DND-41 (cell line): ENCODE data around the gene NAB2.
A peak's percentile ranks its signal among the peaks of the same experiment; 100 is the strongest.

Experiments used
- ATAC-seq: fragments of 200-7000 bp; cut with Tn5 transposase; 3 replicates; pipeline ENCODE4 v1.9.1; 2021; ENCODE audit warnings: low read depth; ENCODE audit not compliant: insufficient read depth
- DNase-seq: peaks from one replicate; pipeline ENCODE4 v3.0.0-alpha.2; 2020
- H2AFZ ChIP-seq: 2 replicates; pipeline ENCODE4 v1.6.0; 2012; ENCODE audit warnings: low read depth, low read length
- H3K27ac ChIP-seq: 2 replicates; pipeline ENCODE4 v1.5.1; 2012; ENCODE audit warnings: low read length, inconsistent platforms
- H3K27me3 ChIP-seq: fragments of 200-600 bp; sonication (generic); 2 replicates; pipeline ENCODE4 v1.6.0; 2012; ENCODE audit warnings: low read length, mild to moderate bottlenecking, inconsistent platforms; ENCODE audit not compliant: insufficient read depth, poor library complexity
- H3K36me3 ChIP-seq: 2 replicates; pipeline ENCODE4 v1.5.1; 2012; ENCODE audit warnings: low read length, inconsistent platforms; ENCODE audit not compliant: insufficient read depth
- H3K4me1 ChIP-seq: 2 replicates; pipeline ENCODE4 v1.5.1; 2012; ENCODE audit warnings: mild to moderate bottlenecking, low read length; ENCODE audit not compliant: insufficient read depth
- H3K4me2 ChIP-seq: 2 replicates; pipeline ENCODE4 v1.6.0; 2012; ENCODE audit warnings: mild to moderate bottlenecking, moderate library complexity, low read length, inconsistent platforms; ENCODE audit not compliant: insufficient read depth
- H3K4me3 ChIP-seq, 2 experiments: fragments of 200-600 bp in 1 of 2; shearing (Covaris generic) in 1 of 2; 2 replicates each; pipeline ENCODE4 v1.5.1; 2012 to 2016; ENCODE audit warnings: inconsistent platforms in 2 of 2, low read length in 2 of 2, mild to moderate bottlenecking in 2 of 2, low read depth in 1 of 2, moderate library complexity in 1 of 2
- H3K79me2 ChIP-seq: 2 replicates; pipeline ENCODE4 v1.6.0; 2012; ENCODE audit warnings: low read length, inconsistent platforms; ENCODE audit not compliant: insufficient read depth
- H3K9ac ChIP-seq: 2 replicates; pipeline ENCODE4 v1.6.0; 2012; ENCODE audit warnings: low read depth, mild to moderate bottlenecking, inconsistent platforms, low read length, moderate library complexity
- H3K9me3 ChIP-seq: 2 replicates; pipeline ENCODE4 v1.5.1; 2012; ENCODE audit warnings: low read length, moderate library complexity, mild to moderate bottlenecking, inconsistent platforms; ENCODE audit not compliant: insufficient read depth, severe bottlenecking
- H4K20me1 ChIP-seq: 2 replicates; pipeline ENCODE4 v1.6.0; 2012; ENCODE audit warnings: low read length; ENCODE audit not compliant: insufficient read depth
- EZH2 ChIP-seq: IDR thresholded peaks from 3 replicates; pipeline ENCODE4 v1.6.1; 2012; ENCODE audit warnings: borderline replicate concordance, low read depth, mild to moderate bottlenecking, moderate library complexity, low read length, inconsistent platforms; ENCODE audit not compliant: severe bottlenecking
- TF ChIP-seq, protein P1 (sequence below): IDR thresholded peaks from 2 replicates; pipeline ENCODE4 v1.5.1; 2012; ENCODE audit warnings: borderline replicate concordance, low read length, moderate library complexity, mild to moderate bottlenecking; ENCODE audit not compliant: poor library complexity, severe bottlenecking; ENCODE audit errors: extremely low read depth

The NAB2 gene

DNA sequence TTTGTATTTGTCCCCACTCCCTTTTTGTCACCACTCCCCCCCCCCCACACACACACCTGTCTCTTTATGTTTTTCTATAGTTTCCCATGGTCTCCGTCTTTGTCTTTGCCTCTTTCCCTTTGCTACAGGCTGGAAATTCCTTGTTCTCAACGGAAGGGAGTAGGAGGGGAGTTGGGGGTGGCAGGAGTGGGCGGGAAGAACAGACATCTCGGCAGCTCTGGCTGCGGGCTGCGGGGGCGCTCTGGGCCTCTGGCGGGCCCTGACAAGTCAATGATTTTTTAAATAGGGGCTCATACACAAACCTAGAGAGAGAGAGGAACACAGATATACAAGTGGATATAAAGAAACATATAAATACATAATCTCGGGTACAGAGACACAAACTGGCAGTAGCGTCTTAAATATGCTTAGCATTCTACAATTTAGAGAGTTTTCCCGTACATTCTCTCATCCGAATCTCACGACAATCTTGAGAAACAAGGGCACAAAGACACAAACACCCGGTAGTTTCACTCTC lies 2.4 kb upstream of the NAB2 start:
- H3K4me2 ChIP-seq, result peak overlapping the region; percentile 99
- H4K20me1 ChIP-seq, result no peaks in the 10 kb centered on the region; the same call in 1 of the 2 replicates
- H2AFZ ChIP-seq, result peak overlapping the region; percentile 68
- H3K79me2 ChIP-seq, result peaks cover 11% of the 10 kb centered on the region
- TF ChIP-seq EZH2, result no peak
- TF ChIP-seq, protein P1, sequence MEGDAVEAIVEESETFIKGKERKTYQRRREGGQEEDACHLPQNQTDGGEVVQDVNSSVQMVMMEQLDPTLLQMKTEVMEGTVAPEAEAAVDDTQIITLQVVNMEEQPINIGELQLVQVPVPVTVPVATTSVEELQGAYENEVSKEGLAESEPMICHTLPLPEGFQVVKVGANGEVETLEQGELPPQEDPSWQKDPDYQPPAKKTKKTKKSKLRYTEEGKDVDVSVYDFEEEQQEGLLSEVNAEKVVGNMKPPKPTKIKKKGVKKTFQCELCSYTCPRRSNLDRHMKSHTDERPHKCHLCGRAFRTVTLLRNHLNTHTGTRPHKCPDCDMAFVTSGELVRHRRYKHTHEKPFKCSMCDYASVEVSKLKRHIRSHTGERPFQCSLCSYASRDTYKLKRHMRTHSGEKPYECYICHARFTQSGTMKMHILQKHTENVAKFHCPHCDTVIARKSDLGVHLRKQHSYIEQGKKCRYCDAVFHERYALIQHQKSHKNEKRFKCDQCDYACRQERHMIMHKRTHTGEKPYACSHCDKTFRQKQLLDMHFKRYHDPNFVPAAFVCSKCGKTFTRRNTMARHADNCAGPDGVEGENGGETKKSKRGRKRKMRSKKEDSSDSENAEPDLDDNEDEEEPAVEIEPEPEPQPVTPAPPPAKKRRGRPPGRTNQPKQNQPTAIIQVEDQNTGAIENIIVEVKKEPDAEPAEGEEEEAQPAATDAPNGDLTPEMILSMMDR, result peak; percentile 66
- H3K9me3 ChIP-seq, result no peaks in the 10 kb centered on the region
- peaks cover 35% of the 10 kb centered on the region for H3K4me1 ChIP-seq
- peaks cover 7% of the 10 kb centered on the region; the same call in 1 of the 2 replicates for H3K36me3 ChIP-seq
- peak overlapping the region; percentile 97 for H3K27ac ChIP-seq
- no peaks in the 10 kb centered on the region for H3K27me3 ChIP-seq
- peak overlapping the region; percentile 95 for H3K9ac ChIP-seq
- DNase-seq (peak; percentile 71), ATAC-seq (peak; percentile 10; the same call in 1 of the 3 replicates)
- peak overlapping the region; percentile 65 to 76 for H3K4me3 ChIP-seq

DNA sequence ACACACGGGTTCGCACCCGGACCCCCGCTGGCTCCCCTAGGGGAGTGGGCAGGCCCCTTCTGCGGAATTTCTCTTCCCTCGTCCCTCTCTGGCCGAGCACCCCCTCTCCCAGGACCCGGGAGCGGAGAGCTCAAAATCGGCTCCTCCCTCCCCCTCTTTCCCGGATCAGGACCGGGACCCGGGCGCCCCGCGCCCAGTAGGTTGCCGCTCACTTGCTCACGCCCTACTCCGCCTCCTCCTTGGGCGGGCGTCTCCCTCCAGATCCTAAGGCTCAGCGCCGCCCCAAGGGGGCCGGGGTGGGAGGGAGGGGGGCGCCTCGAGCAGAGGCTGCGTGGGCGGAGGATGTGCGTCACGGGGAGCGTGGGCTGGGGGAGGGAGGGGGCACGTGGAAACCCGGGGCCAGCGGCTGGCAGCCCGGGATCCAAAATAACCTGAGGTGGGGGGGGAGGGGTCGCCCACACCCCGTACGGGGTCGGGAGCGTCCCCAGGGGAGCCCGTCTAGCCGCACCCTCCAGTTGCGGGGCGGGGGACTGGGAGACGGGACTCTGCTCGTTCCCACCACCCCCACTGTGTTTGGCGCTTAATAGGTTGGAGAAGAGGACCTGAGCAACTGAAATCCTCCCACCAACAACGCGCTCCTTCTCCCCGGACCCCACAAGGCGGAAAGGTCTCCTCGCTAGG lies 1.8 kb upstream of the NAB2 start:
- no peaks in the 10 kb centered on the region for H3K9me3 ChIP-seq
- DNase-seq (peak; percentile 93), ATAC-seq (peak; percentile 63)
- peak overlapping the region; percentile 100 for H3K27ac ChIP-seq
- peaks cover 11% of the 10 kb centered on the region for H3K79me2 ChIP-seq
- H3K4me2 ChIP-seq, result peak overlapping the region; percentile 99
- peak overlapping the region; percentile 95 for H3K9ac ChIP-seq
- no peaks in the 10 kb centered on the region for H3K27me3 ChIP-seq
- TF ChIP-seq, protein P1, result no peak
- no peak for TF ChIP-seq EZH2
- peak overlapping the region; percentile 65 to 76 for H3K4me3 ChIP-seq
- peaks cover 1% of the 10 kb centered on the region; the same call in 1 of the 2 replicates for H4K20me1 ChIP-seq
- peak overlapping the region; percentile 94 for H2AFZ ChIP-seq
- peaks cover 13% of the 10 kb centered on the region for H3K36me3 ChIP-seq
- H3K4me1 ChIP-seq, result peaks cover 35% of the 10 kb centered on the region

DNA sequence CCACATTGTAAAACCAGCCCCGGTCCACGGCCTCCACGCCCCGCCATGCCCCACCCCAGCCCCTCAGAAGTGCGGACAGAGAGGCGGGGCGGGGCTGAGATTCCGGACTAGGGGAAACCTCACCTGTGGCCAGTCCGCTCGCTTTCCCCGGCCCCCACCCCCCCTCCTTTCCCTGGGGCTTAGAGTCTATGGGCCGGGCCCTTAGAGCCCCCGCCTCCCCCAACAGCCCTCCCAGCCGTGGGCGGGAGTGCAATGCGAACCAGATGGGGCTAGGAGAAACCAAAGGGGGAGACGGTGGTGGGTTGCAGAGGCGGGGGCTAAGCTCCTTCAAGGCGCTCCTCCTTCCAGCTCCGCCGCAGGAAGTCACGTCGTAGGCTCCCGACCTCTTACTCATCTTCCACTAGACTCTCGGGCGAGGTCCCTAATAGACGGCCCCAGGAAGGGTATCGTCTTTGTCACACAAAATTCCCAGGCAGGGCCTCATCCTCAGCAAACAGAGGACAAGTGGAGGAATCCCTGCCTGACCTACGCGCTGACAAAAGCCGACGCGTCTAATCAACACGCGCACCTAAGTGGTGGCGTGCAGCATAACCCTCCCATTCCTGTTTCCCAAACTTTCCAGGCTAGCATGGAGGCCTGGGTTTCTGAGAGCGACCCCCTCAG lies 1.1 kb upstream of the NAB2 start:
- peaks cover 35% of the 10 kb centered on the region for H3K4me1 ChIP-seq
- H3K27ac ChIP-seq, result peak overlapping the region; percentile 100
- ATAC-seq (peak; percentile 69), DNase-seq (peak; percentile 95)
- no peaks in the 10 kb centered on the region for H3K9me3 ChIP-seq
- peaks cover 20% of the 10 kb centered on the region for H3K36me3 ChIP-seq
- peak overlapping the region; percentile 99 for H3K4me2 ChIP-seq
- H3K9ac ChIP-seq, result peak overlapping the region; percentile 95
- TF ChIP-seq EZH2, result no peak
- TF ChIP-seq, protein P1, result no peak
- H3K27me3 ChIP-seq, result no peaks in the 10 kb centered on the region
- H3K79me2 ChIP-seq, result peaks cover 11% of the 10 kb centered on the region
- peak overlapping the region; percentile 94 for H2AFZ ChIP-seq
- peak overlapping the region; percentile 65 to 76 for H3K4me3 ChIP-seq
- peaks cover 7% of the 10 kb centered on the region for H4K20me1 ChIP-seq
